Activated CD4-positive, alpha-beta T cell treated with anti-CD3 and anti-CD28 coated beads for 1 hour (primary cell): Measurements from ENCODE around the gene SSTR1.

ENCODE experiments used
- DNase-seq: peaks from one replicate; pipeline ENCODE4 v3.0.0-alpha.2; 2020

SSTR1 gene

DNA sequence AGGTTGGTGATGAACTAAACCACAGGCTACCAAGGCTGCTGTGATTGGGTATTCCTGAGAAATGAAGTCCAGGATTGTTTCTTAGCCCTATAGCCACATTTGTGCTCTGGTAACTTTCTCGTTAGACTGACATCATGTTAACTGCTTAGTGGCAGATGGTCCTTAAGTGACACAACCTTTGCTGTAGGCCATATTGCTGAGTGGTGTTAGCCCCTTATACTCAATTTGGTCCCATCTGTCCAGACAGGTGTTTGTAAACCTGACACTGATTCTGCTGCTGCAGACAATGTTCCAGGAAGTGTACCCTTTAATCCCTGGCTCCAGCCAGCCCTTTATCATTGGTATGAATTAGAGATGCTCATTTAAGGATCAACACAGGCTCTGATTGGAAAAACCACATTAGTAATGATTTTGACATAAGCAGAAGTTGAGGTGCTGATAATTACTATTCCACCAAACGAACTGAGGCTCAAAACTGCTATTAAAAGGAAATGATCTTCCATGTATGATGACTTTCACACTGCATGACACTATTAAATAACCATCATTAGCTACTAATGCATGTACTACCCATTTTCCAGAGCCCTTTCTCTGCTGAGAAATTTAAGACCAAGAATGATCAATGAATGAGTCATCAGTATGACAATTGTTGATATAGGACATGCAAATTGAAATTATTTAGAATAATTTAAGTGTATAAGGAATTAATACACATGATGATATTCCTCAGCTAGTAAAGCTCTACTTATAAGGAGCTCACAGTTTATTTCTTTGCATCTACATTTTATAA lies 3.6 kb upstream of the SSTR1 start:
- DNase-seq: no peak

DNA sequence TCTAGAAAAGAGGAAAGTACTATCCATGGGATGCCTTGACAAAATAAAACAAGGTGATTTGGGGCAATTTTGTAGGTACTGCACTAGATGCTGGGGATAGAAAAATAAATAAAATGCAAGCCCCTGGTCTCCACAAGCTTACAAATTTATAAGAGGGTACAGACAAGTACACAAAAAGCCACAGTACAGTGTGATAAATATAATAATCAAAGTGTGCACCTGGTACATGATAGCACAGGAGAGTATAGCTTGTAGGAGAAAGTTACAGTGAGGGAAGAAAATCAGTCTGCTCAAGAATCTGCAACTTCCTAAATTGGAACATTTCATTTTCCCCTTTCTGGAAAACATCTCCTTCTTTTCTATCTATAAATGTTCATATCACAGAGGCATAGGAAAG lies 3.0 kb upstream of the SSTR1 start:
- DNase-seq: no peak

DNA sequence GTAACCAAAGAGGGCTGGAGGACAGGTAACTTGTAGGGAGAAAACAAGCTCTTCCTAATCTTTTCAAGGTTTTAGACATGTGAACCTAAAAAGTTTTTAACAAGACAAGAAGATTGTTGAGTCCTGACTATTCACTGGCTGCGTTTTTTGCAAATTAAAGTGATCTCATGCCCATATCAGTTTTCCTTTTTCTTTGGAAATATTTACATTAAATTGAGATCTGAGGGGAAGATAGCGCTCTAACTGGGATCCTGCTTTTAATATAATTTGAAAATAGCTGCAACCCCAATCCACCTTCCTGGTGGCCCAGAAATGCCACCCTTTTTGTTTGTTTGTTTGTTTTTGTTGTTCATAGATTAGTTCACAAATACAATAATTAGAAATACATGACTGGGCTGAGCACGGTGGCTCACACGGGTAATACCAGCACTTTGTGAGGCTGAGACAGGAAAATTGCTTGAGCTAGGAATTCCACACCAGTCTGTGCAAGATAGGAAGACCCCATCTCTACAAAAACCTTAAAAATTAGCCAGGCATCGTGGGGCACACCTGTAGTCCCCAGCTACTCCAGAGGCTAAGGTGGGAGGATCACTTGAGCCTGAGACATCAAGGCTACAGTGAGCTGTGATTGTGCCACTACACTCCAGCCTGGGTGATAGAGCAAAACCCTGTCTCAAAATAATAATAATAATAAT lies 2.4 kb upstream of the SSTR1 start:
- DNase-seq: no peak

DNA sequence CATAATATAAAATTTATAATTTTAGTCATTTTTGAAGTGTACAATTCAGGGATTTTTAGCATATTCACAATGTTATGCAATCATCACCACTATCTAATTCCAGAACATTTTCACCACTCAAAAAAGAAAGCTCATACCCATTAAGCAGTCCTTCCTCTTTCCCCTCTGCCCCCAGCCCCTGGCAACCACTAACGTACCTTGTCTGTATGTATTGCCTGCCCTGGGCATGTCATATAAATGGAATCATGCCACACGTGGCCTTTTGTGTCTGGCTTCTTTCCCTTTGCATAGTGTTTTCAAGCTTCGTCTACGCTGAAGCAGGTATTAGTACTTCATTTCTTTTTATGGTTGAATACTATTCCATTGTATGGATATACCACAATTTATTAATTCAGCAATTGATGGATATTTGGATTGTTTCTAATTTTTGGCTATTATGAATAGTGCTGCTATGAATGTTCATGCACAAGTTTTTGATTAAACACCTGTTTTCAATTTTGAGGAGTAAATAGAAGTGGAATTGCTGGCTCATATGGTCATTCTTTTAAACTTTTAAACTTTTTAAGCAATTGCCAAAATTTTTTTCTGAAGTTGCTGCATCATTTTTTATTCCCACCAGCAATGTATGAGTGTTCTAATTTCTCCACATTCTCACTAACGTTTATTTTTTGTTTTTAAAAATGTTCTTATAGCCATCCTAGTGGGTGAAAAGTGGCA lies 1.6 kb upstream of the SSTR1 start:
- DNase-seq: no peak

DNA sequence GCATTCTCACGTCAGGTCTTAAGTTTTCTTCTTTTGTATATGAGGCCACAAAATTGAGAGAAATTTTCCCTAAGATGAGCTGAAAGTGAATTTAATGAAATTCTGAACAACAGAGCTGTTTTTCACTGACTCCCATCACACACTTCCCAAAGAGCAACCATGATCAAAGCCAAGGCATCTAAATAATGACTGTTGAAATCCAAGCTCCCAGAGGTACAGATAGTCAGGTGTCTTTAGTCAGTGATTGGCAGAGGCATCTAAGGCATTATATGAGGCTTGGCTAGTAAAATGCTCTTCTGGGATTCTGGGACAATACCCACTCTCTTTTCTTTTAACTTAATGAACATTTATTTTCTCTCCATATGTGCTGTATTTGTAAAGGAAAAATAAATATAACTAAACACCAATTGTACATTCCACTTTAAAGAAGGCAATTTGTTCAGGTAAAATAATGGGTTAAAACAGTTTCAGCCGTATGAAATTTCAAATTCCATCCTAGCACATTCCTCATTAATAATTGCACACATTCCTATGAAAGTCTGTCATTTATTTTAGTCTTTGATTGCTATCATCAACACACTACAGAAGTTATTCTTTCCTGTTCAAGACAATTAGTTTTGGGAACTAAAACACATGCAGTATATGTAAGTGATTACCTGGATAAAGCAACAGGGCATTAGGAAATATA lies 871 bp upstream of the SSTR1 start:
- no peak for DNase-seq

DNA sequence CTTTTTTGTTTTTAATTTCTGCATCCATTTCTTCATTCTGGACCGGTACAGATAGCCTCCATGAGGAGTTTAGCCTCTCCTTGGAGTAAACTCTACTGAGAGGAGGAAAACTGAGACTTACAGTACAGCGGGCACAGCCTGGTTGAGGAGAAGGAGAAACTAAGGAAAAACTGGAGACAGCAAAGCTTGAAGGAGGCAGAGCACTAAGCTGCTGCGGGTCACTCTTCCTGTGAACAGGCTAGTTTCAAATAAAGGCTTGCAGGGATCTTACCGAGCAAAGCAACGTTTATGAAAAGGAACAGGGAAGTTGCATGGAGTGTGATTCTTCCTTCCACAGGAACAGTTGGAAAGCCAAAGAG lies 348 bp upstream of the SSTR1 start:
- DNase-seq: no peak

DNA sequence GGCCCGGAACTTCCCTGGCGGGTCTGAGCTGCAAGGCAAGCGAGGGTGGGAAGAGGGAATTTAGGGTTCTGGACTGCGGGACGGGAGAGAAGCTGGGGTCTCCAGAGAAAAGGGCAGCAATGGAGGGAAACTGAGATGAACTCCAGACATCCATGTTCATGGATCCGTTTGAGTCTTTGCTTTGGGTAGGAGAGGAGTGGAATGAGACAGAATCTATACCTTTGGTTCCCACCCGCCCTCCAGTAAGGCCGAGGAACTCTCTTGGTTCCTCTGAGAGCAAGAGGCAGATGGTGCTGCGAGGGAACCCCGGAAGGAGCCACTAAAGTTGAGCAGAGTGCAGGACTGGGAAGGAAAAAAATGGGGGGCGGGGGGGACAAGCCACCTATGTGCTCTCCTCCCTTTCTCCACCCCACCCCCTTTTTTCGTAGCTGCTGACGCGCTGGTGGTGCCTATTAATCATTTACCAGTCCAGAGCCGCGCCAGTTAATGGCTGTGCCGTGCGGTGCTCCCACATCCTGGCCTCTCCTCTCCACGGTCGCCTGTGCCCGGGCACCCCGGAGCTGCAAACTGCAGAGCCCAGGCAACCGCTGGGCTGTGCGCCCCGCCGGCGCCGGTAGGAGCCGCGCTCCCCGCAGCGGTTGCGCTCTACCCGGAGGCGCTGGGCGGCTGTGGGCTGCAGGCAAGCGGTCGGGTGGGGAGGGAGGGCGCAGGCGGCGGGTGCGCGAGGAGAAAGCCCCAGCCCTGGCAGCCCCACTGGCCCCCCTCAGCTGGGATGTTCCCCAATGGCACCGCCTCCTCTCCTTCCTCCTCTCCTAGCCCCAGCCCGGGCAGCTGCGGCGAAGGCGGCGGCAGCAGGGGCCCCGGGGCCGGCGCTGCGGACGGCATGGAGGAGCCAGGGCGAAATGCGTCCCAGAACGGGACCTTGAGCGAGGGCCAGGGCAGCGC lies 1.2 kb downstream of the SSTR1 start:
- no peak for DNase-seq

DNA sequence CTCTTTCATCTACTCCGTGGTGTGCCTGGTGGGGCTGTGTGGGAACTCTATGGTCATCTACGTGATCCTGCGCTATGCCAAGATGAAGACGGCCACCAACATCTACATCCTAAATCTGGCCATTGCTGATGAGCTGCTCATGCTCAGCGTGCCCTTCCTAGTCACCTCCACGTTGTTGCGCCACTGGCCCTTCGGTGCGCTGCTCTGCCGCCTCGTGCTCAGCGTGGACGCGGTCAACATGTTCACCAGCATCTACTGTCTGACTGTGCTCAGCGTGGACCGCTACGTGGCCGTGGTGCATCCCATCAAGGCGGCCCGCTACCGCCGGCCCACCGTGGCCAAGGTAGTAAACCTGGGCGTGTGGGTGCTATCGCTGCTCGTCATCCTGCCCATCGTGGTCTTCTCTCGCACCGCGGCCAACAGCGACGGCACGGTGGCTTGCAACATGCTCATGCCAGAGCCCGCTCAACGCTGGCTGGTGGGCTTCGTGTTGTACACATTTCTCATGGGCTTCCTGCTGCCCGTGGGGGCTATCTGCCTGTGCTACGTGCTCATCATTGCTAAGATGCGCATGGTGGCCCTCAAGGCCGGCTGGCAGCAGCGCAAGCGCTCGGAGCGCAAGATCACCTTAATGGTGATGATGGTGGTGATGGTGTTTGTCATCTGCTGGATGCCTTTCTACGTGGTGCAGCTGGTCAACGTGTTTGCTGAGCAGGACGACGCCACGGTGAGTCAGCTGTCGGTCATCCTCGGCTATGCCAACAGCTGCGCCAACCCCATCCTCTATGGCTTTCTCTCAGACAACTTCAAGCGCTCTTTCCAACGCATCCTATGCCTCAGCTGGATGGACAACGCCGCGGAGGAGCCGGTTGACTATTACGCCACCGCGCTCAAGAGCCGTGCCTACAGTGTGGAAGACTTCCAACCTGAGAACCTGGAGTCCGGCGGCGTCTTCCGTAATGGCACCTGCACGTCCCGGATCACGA lies 2.2 kb downstream of the SSTR1 start:
- DNase-seq: no peak

DNA sequence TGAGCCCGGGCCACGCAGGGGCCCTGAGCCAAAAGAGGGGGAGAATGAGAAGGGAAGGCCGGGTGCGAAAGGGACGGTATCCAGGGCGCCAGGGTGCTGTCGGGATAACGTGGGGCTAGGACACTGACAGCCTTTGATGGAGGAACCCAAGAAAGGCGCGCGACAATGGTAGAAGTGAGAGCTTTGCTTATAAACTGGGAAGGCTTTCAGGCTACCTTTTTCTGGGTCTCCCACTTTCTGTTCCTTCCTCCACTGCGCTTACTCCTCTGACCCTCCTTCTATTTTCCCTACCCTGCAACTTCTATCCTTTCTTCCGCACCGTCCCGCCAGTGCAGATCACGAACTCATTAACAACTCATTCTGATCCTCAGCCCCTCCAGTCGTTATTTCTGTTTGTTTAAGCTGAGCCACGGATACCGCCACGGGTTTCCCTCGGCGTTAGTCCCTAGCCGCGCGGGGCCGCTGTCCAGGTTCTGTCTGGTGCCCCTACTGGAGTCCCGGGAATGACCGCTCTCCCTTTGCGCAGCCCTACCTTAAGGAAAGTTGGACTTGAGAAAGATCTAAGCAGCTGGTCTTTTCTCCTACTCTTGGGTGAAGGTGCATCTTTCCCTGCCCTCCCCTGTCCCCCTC lies 3.0 kb downstream of the SSTR1 start:
- no peak for DNase-seq

DNA sequence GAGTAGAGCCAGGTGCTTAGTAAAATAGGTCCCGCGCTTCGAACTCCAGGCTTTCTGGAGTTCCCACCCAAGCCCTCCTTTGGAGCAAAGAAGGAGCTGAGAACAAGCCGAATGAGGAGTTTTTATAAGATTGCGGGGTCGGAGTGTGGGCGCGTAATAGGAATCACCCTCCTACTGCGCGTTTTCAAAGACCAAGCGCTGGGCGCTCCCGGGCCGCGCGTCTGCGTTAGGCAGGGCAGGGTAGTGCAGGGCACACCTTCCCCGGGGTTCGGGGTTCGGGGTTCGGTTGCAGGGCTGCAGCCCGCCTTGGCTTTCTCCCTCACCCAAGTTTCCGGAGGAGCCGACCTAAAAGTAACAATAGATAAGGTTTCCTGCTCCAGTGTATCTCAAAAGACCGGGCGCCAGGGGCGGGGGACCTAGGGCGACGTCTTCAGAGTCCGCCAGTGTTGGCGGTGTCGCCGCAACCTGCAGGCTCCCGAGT lies 3.6 kb downstream of the SSTR1 start:
- no peak for DNase-seq

DNA sequence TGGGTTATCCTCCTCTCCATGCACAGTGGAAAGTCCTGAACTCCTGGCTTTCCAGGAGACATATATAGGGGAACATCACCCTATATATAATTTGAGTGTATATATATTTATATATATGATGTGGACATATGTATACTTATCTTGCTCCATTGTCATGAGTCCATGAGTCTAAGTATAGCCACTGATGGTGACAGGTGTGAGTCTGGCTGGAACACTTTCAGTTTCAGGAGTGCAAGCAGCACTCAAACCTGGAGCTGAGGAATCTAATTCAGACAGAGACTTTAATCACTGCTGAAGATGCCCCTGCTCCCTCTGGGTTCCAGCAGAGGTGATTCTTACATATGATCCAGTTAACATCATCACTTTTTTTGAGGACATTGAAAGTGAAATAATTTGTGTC lies 4.4 kb downstream of the SSTR1 start:
- no peak for DNase-seq

DNA sequence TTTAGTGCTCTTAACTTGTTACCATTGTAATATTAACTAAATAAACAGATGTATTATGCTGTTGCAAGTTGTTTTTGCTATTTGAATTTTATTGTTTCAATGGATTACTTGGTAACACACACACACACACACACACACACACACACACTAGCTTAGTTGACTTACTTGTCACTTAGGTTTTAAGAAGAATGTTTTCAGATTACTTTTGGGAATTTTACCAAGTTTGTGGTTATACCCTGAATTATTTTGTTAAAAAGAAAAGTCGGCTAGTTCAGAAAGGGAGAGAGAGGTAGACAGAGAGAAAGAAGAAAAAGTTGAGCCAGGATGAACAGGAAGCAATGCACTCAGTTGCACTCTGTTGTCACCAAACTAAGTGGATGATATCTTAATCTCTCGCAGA lies 5.3 kb downstream of the SSTR1 start:
- DNase-seq: no peak

DNA sequence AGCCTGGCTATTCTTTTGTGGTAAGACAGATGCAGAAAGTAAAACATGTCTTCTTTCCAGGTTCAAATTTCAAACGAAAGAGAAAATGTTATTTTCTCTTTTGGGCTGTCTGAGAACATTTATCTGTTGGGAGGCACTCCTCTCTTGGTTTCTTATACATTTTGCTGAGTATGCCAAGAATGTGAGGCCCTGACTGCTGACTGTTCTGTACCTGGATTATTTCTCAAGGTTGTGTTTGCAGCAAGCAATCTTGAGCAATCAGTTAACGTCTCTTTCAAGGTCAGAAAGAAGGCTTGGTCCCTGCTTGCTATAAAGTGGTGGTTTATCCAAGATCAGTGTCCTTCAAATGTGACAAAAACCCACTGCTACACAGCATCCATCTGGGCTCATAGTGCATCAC lies 9.8 kb downstream of the SSTR1 start:
- no peak for DNase-seq

DNA sequence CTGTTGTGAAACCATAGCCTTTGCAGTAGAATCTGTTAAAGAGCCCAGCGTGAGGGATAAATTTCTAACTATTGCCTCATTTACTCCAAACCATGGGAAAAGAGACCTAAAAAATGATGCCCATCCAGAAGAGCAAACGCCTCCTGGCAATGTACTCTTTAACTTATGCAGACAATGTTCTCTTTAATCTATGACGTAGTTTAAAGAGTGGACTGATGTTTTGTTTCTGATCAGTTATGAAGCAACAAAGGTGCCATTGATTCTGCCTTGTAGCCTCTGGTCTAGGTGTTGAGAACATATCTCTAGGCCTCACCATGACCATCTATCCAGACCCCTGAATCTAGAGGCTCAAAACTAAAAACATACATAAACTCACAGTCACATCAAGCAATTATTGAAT lies 13.4 kb downstream of the SSTR1 start:
- no peak for DNase-seq

DNA sequence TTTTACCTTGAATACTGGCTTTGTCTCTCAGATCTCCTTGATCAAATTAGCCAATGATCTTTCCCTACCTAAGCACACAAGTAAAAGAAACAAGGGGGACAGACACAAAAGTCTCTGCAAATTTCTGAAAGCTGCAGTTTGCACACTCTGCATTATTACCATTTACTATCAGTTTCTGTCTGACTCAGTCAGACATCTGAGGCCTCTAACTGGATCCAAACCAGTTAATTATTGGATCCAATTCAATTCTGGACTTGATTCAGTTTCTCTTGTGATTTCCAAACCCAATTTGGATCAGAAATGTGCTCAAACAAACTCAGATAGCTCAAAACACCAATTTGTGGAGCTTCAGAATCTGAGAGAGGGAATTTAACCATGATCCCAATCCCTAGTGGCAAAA lies 16.6 kb downstream of the SSTR1 start:
- no peak for DNase-seq

DNA sequence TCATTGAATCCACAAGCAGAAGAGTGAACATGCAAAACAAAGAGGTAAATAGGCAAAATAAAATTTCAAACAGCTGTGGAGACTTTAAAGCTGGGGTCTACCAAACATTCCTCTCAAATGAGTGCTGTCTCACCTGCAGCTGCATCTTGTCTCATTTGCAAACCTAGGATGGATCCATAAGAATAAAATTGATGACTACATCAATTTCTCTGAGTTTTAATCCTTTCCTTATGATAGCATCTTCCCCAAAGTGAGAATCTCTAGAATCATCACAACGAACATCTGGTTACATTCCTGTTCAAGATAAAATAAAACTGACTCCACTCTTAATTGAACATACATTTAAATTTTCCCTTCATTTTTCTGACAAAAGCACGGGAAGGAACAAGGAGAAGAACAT lies 18.2 kb downstream of the SSTR1 start:
- DNase-seq: no peak

DNA sequence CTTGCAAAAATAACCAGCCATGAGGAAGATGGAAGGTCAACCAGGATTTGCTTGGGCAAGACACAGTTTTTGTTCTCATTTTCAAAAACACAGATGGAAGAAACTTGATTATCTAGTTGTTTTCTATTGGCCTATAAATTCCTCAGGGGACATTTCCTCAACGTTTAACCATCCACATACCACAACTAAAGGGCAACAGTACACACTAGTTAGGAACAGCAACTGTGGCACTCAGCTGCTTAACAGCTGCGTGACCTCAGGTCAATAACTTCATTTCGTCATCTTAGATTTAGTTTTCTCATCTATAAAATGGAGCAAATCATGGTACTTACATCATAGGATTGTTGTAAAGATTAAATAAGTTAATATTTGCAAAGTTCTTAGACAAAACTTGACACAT lies 18.7 kb downstream of the SSTR1 start:
- DNase-seq: no peak

DNA sequence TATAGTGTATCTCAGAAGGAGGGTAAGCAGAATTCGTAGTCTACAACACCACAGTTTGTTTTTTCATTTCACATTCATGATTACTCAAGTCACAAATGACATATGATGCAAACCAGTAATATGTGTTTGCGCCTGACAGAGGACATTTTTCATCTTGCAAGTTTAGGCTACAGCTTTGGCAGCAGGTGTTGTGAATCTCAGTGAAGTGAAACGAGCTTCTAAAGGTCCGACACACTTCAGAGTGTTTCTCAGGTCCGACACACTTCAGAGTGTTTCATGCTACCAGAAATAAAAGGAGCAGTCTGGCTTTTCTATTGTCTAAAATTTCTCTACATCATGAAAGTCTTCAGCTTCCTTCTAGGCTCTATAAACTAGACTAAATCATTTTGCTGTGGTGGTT lies 25.5 kb downstream of the SSTR1 start:
- no peak for DNase-seq

DNA sequence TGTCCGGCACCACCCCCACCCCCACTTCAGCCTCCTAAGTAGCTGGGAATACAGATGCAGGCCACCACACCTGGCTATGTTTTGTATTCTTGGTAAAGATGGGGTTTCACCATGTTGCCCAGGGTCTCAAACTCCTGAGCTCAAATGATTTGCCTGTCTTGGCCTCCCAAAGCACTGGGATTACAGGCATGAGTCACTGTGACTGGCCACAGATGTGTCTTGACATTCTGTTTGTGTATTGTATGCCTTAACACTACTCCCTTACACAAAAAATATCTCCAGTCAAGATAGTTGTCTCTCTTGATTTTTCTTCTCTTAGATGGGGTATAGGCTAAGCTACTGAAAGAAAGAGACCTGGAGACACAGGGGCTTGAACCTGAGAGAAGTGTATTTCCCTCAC lies 30.6 kb downstream of the SSTR1 start:
- DNase-seq: no peak

DNA sequence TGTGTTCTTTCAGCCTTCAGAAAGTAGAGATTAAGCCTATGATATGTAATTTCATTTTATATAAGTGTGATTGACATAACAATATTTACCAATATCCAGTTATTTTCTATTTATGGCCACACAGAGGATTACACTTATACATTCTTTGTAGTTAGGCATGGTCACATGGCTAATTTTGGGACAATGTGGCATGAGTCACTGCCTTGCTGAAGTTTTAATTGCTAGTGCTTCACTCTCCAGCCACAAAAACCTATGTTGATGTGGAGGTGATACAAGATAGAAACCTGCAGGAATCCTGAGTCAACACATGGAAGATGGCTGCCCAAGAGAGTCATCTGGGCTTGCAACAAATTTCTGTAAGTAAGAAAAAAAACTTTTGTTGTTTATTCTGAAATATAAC lies 31.2 kb downstream of the SSTR1 start:
- no peak for DNase-seq
